ENCODE data around the gene GTF2A2. TPM values are rescaled to one million over a fixed set of nuclear protein-coding genes. Genes with fewer than 3 reads are reported as not detected.
A peak's percentile ranks its signal among the peaks of the same experiment; 100 is the strongest.

GTF2A2 gene
- polyA plus RNA-seq, 3 donors, result 116 to 139 (median 130) TPM

DNA sequence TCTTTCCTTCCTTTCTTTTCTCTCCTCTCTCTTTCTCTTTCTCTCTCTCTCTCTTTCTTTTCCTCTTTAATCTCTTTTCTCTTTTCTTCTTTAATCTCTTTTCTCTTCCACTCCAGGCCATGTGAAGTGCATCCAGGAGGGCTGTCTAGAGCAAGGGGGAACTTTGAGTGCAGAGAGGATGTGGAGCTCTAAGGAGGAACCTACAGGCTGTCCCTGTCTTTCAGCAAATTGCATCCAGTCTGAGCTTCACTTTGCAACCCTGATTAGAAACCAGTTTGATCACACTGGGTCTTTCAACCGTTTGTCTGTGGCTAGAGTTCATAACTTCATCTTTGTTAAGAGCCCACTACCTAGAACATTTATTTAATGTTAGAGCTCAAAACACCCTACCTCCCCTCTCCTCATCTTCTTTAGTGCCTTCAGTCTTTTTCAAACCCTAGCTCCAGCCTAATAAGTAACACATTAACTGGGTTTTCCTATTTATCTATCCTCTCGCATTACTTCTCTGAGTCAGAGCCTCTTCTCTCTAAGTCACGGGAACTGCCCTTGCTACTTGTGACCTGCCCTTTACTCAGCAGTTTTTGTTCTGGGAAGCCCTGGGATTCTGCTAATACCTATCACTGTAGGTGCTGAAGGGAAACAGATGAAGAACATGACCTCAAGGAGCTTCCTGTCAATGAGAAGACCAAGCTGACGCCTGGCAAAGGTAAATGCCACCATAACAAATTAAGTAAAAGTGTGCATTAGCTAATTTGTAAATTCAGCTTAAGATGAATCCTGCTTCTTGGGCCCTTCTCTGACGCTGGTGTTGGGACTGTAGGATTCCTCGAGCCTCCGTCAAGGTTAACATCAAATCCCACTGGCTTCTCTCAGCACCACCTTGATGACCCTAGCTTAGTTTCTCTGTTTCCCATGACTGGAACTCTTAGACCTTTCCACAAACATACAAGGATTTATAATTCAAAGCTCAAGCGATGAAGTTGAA, 45.7 kb downstream of the GTF2A2 start, which contains the start of gene GCNT3:
TSS of gene GCNT3 (plus strand) at position 508 of the 985 bp plus-strand sequence. CDS start 6,456 bp downstream, outside the sequence.
- DNase-seq, result peak; percentile 46

DNA sequence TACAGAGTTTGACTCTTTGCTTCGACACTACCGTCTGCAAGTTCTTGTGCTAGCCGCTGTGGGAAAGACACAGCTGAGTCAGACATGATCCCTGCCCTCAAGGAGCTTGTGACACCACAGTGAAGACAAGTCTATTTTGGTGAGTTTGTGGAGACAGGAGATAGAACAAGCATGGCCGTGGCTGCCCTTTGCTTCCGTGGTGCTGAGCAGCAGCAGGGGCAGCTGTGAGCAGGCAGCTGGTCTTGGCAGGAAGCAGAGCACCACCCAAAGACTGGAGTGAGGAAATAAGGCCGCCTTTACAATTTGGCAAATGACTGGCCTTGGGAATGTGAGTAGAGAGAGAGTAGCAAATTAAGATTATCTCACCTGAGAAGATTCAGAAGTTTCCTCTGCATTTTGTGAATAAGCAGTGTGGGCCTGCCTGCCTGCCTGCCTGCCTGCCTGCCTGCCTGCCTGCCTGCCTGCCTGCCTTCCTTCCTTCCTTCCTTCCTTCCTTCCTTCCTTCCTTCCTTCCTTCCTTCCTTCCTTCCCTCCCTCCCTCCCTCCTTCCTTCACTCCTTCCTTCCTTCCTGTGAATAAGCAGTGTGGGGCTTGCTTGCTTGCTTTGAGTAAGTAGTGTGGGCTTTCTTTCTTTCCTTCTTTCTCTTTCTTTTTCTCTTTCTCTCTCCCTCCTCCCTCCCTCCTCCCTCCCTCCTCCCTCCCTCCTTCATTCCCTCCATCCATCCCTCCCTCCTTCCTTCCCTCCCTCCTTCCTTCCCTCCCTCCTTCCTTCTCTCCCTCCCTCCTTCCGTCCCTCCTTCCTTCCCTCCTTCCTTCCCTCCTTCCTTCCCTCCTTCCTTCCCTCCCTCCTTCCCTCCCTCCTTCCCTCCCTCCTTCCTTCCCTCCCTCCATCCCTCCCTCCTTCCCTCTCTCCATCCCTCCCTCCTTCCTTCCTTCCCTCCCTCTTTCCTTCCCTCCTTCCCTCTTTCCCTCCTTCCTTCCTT, 47.3 kb downstream of the GTF2A2 start:
- no peak for DNase-seq

GRCh38 chr15:59605994-59606393, 51.3 kb downstream of the GTF2A2 start:
- no peak for DNase-seq

- no peak for DNase-seq
Measured at GRCh38 chr15:59598461-59598860, 58.9 kb downstream of the GTF2A2 start.

DNA sequence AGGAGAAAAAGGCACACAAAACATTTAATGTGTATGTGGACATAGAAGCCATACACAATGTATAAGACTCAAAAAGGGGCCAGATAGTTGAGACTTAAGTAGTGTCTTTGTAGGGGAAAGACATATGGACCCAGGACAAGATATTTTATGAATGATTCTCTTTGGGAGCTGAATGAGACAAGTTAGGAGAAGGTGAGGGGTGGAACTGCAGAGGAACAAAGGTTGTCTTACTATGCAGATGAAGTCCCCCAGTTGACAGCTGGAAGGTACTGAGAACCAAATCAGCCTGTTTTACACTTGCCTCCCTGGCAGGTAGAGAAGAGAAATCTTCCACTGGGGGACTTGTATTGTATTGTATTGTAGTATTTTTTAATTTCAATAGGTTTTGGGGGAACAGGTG, 60.7 kb downstream of the GTF2A2 start:
- DNase-seq, result no peak

GRCh38 chr15:59595434-59595915, 61.8 kb downstream of the GTF2A2 start:
- no peak for DNase-seq

- DNase-seq, result no peak
Measured at GRCh38 chr15:59594991-59595390, 62.3 kb downstream of the GTF2A2 start.

GRCh38 chr15:59594493-59594942, 62.8 kb downstream of the GTF2A2 start:
- no peak for DNase-seq

GRCh38 chr15:59591356-59591755, 66.0 kb downstream of the GTF2A2 start:
- DNase-seq, result no peak

GRCh38 chr15:59590027-59590426, 67.3 kb downstream of the GTF2A2 start:
- no peak for DNase-seq

Other genes with a start within 250 kb of the GTF2A2 start
- gene FAM81A, start 219.3 kb downstream of the GTF2A2 start, polyA plus RNA-seq (ENCODE audit: insufficient read length in 3 of 3), result 10 to 100 TPM; 22.4 to 33.7 (median 26.7) TPM
- 1 to 10 TPM in 2 of 3 donors, under 1 TPM in 1; 0.40 to 1.1 (median 1.1) TPM for gene GCNT3, start 45.7 kb downstream of the GTF2A2 start, polyA plus RNA-seq (ENCODE audit: insufficient read length in 3 of 3)
- 10 to 100 TPM; 56.6 to 77.5 (median 67.1) TPM for gene BNIP2, start 31.8 kb upstream of the GTF2A2 start, polyA plus RNA-seq (ENCODE audit: insufficient read length in 3 of 3)

Data from renal pelvis (tissue), 4 donors.